ENCODE measurements around the gene MSI2. TPM values are rescaled to one million over a fixed set of nuclear protein-coding genes. Genes with fewer than 3 reads are reported as not detected.
"Not testable (repeated sequence)": the region's sequence is repeated elsewhere in the genome, so short reads cannot be mapped to it uniquely, and the experiment has no call there.

Gene MSI2
- polyA plus RNA-seq, 3 donors: 82.8 to 94.6 (median 84.0) TPM

GRCh38 chr17:57490111-57490845 is 234.0 kb downstream of the MSI2 start:
- DNase-seq (ENCODE audit: low read depth in 3 of 3, low spot score in 2 of 3): no peak

GRCh38 chr17:57490890-57491289 is 234.6 kb downstream of the MSI2 start:
- no peak for DNase-seq (ENCODE audit: low read depth in 3 of 3, low spot score in 2 of 3)

- no peak for DNase-seq (ENCODE audit: low read depth in 3 of 3, low spot score in 2 of 3)
Measured at GRCh38 chr17:57493171-57493570, 236.8 kb downstream of the MSI2 start.

- no peak for DNase-seq (ENCODE audit: low read depth in 3 of 3, low spot score in 2 of 3)
Measured at GRCh38 chr17:57493625-57494024, 237.3 kb downstream of the MSI2 start.

GRCh38 chr17:57494443-57494842 is 238.1 kb downstream of the MSI2 start:
- DNase-seq (ENCODE audit: low read depth in 3 of 3, low spot score in 2 of 3): no peak

GRCh38 chr17:57495771-57496170 is 239.4 kb downstream of the MSI2 start:
- DNase-seq (ENCODE audit: low read depth in 3 of 3, low spot score in 2 of 3): no peak

- DNase-seq (ENCODE audit: low read depth in 3 of 3, low spot score in 2 of 3): no peak
Measured at GRCh38 chr17:57496382-57496781, 240.1 kb downstream of the MSI2 start.

GRCh38 chr17:57498443-57498842 is 242.1 kb downstream of the MSI2 start:
- no peak for DNase-seq (ENCODE audit: low read depth in 3 of 3, low spot score in 2 of 3)

GRCh38 chr17:57499221-57499620 is 242.9 kb downstream of the MSI2 start:
- DNase-seq (ENCODE audit: low read depth in 3 of 3, low spot score in 2 of 3): not testable (repeated sequence)

- no peak for DNase-seq (ENCODE audit: low read depth in 3 of 3, low spot score in 2 of 3)
Measured at GRCh38 chr17:57499648-57500049, 243.3 kb downstream of the MSI2 start.

- no peak for DNase-seq (ENCODE audit: low read depth in 3 of 3, low spot score in 2 of 3)
Measured at GRCh38 chr17:57501016-57501415, 244.7 kb downstream of the MSI2 start.

- no peak for DNase-seq (ENCODE audit: low read depth in 3 of 3, low spot score in 2 of 3)
Measured at GRCh38 chr17:57502022-57502421, 245.7 kb downstream of the MSI2 start.

- DNase-seq (ENCODE audit: low read depth in 3 of 3, low spot score in 2 of 3): no peak
Measured at GRCh38 chr17:57502811-57503241, 246.5 kb downstream of the MSI2 start.

- no peak for DNase-seq (ENCODE audit: low read depth in 3 of 3, low spot score in 2 of 3)
Measured at GRCh38 chr17:57504208-57504607, 247.9 kb downstream of the MSI2 start.

GRCh38 chr17:57505841-57506773 is 249.8 kb downstream of the MSI2 start:
- DNase-seq (ENCODE audit: low read depth in 3 of 3, low spot score in 2 of 3): no peak

- no peak for DNase-seq (ENCODE audit: low read depth in 3 of 3, low spot score in 2 of 3)
Measured at GRCh38 chr17:57506774-57507127, 250.4 kb downstream of the MSI2 start.

- no peak for DNase-seq (ENCODE audit: low read depth in 3 of 3, low spot score in 2 of 3)
Measured at GRCh38 chr17:57507828-57508227, 251.5 kb downstream of the MSI2 start.

- no peak for DNase-seq (ENCODE audit: low read depth in 3 of 3, low spot score in 2 of 3)
Measured at GRCh38 chr17:57508671-57509070, 252.3 kb downstream of the MSI2 start.

GRCh38 chr17:57511475-57512123 is 255.3 kb downstream of the MSI2 start:
- DNase-seq (ENCODE audit: low read depth in 3 of 3, low spot score in 2 of 3): no peak

GRCh38 chr17:57512258-57512657 is 255.9 kb downstream of the MSI2 start:
- DNase-seq (ENCODE audit: low read depth in 3 of 3, low spot score in 2 of 3): no peak

- DNase-seq (ENCODE audit: low read depth in 3 of 3, low spot score in 2 of 3): no peak
Measured at GRCh38 chr17:57512691-57513090, 256.4 kb downstream of the MSI2 start.
